K562 (cell line): ENCODE data around the gene ZNHIT6. TPM values are rescaled to one million over a fixed set of nuclear protein-coding genes. Genes with fewer than 3 reads are reported as not detected.

Experiments used
- ZNF512 ChIP-seq: IDR thresholded peaks from 2 replicates; pipeline ENCODE4 v1.6.1; 2016; ENCODE audit warnings: missing genetic modification characterization, missing compliant biosample characterization
- polyA plus RNA-seq, 8 experiments: library from polyadenylated mRNA; depleted of rRNA in 4 of 8; stranded (reverse) in 5 of 8; unstranded in 3 of 8; fragments of >200 nt; fragmentation: Nextera tagmentation in 2 of 8; fragmentation: Illumina TruSeq in 1 of 8; extraction: Ambion mirVana in 2 of 8; extraction: Trizol in 1 of 8; gene quantifications; 2 replicates each; pipeline versions ENCODE4 v1.2.1 to v1.2.3, GENCODE V29; 2011 to 2014; ENCODE audit warnings: inconsistent platforms in 1 of 8, missing spikeins in 1 of 8
- total RNA-seq, 7 experiments: library from RNA; depleted of rRNA in 6 of 7; stranded (reverse); fragments of >200 nt in 6 of 7; fragmentation: Illumina TruSeq in 2 of 7; extraction: Trizol in 2 of 7; gene quantifications; 2 replicates each; pipeline versions ENCODE4 v1.2.1 to v1.2.3, GENCODE V29; 2011 to 2021; ENCODE audit warnings: low replicate concordance in 1 of 7
- TF ChIP-seq, protein P1 (sequence below), 2 experiments: fragments of 450-650 bp; formaldehyde crosslinking in 1 of 2; IDR thresholded peaks; 2 replicates each; pipeline versions ENCODE4 v1.4.0 to v1.6.1; 2014 to 2020; ENCODE audit warnings: mild to moderate bottlenecking in 2 of 2, borderline replicate concordance in 1 of 2, low read depth in 1 of 2

The ZNHIT6 gene
- total and polyA plus RNA-seq, 9 of the 15 experiments (the other 6 are each of a cell fraction or from before 2014, with no cell fraction given): 15.4 to 37.6 (median 21.7) TPM

DNA sequence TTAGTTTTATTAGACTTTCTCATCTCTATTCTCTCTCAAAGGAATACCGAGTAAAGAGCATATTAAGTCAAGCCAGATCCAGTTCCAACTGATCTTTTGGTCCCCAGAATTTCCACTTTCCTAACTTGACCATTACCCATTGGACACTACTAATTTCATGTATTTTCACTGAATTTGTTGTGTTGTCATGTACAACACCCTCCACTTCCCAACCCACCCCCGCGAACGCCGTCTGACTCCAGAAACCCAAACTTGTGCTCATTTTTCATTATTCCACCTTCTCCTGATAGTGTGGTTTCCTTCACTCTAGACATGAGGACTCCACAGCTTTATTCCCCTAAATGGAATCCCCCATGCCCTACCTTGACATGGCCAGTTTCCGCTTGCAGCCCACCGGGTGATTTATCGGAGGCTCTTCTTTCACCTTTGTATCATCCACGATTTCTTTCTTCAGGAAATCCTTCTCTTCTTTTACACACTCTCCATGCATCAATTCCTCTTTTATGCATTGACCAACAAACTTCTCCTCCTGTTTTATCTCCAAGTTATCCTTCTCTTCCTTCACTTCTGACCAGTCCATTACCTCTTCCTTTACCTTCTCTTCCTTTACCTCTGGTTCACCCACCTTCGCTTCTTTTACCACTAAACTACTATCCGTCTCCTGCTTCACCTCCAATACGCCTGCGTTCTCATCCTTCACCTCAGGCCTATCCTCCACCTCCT lies 805 bp downstream of the ZNHIT6 start (continued):
- TF ChIP-seq, protein P1, sequence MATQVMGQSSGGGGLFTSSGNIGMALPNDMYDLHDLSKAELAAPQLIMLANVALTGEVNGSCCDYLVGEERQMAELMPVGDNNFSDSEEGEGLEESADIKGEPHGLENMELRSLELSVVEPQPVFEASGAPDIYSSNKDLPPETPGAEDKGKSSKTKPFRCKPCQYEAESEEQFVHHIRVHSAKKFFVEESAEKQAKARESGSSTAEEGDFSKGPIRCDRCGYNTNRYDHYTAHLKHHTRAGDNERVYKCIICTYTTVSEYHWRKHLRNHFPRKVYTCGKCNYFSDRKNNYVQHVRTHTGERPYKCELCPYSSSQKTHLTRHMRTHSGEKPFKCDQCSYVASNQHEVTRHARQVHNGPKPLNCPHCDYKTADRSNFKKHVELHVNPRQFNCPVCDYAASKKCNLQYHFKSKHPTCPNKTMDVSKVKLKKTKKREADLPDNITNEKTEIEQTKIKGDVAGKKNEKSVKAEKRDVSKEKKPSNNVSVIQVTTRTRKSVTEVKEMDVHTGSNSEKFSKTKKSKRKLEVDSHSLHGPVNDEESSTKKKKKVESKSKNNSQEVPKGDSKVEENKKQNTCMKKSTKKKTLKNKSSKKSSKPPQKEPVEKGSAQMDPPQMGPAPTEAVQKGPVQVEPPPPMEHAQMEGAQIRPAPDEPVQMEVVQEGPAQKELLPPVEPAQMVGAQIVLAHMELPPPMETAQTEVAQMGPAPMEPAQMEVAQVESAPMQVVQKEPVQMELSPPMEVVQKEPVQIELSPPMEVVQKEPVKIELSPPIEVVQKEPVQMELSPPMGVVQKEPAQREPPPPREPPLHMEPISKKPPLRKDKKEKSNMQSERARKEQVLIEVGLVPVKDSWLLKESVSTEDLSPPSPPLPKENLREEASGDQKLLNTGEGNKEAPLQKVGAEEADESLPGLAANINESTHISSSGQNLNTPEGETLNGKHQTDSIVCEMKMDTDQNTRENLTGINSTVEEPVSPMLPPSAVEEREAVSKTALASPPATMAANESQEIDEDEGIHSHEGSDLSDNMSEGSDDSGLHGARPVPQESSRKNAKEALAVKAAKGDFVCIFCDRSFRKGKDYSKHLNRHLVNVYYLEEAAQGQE (IDR thresholded peaks at IDR 0.05; ENCODE audit: borderline replicate concordance): no peak
- TF ChIP-seq, protein P1 (CRISPR knock-in tag; IDR thresholded peaks at IDR 0.05; ENCODE audit: low read depth): no peak
- TF ChIP-seq ZNF512 (tag): 0 out of 2 replicates have a peak, but pooled peaks have one; percentile 52
